GM15510 (cell line): ENCODE data around the gene PRKAB1.

Source experiments
- POLR2A ChIP-seq: IDR thresholded peaks from 3 replicates; pipeline ENCODE4 v1.6.1; 2011; ENCODE audit warnings: borderline replicate concordance; ENCODE audit not compliant: insufficient read length; ENCODE audit errors: extremely low read depth

The PRKAB1 gene

DNA sequence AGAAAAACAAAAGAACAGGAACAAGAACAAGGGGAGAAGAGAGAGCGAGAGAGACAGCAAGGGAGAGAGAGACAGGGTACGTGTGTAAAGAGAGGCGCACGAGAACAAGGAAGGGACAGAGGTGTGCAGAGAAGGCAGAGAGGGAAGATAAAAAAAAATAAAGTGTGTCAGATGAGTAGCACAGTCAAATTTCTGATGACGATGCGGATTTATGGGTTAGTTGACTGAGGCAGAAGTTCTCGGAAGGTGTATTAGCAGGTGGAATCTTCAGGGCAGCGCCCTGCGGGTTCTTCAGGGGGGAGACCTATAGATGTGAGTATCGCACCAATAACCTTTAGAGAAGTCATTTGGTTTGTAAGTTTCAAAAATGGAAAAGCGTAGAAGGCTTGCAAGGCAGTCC lies 44.8 kb downstream of the PRKAB1 start:
- no peak for TF ChIP-seq POLR2A

DNA sequence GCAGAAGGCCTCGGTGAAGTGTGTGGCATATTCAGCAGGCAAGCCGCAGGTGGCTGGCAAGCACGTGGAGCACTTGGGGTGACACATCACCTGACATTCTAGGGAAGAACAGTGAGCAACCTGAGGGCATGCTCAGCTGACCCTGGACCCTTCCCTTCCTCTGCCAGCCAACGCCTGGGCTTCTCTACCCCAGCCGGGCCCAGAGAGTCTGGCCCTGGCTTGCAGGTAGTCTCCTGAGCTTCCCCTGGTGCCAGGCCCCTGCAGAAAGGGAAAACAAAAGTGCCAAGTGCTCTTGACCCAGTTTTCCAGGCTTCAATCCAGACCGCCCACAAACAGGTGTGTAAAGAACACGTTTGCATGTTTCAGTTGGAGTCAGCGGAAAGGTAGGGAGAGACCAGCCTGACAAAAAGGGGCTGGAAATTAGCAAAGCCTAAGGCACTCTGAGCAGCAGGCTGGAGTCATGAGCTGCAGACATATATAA lies 45.7 kb downstream of the PRKAB1 start:
- no peak for TF ChIP-seq POLR2A

DNA sequence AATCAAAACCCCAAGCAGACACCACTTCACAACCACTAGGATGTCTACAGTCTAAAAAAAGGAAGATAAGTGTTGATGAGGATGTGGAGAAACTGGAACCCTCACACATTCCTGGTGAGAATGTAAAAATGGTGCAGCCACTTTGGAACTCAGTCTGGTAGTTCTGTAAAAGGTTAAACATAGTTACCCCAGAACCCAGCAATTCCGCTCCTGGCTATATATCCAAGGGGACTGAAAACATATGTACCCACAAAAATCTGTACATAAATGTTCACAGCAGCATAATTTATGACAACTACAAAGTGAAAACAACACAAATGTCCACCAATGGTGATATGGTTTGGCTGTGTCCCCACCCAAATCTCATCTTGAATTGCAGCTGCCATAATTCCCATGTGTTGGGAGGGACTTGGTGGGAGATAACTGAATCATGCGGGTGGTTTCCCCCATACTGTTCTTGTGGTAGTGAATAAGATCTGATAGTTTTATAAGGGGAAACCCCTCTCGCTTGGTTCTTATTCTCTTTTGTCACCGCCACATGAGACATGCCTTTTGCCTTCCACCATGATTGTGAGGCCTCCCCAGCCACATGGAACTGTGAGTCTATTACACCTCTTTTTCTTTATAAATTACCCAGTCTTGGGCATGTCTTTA lies 46.8 kb downstream of the PRKAB1 start:
- no peak for TF ChIP-seq POLR2A

DNA sequence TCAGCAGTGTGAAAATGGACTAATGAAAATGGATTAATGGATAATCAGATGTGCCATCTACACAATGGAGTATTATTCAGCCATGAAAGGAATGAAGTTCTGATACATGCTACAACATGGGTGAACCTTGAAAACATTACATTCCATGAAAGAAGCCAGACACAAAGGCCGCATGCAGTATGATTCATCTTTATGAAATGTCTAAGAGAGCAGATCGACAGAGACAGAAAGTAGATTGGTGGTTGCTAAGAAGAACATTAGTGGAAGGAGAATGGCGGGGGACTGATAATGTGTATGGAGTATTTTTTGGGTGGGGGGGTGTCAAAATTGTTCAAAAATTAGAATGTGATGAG lies 47.3 kb downstream of the PRKAB1 start:
- TF ChIP-seq POLR2A, result no peak

DNA sequence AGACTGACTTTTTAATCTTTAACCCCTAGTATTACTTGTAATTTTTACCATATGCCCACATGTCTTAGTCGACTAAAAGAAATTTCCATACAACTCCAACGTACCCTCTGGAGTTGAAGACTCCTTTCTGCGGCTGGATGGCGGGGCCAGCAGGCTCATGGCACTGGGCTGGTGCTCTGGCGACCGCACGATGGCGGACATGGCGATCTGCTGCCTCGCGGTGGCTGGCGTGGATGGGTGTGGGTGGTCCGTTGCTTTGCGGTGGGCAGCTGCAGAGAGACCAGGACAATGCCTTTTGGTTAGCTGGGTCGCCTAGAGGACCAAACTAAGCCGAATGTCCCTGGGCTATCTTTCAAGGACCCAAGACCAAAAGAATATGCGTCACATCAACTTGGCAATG lies 50.2 kb downstream of the PRKAB1 start:
- TF ChIP-seq POLR2A, result no peak

DNA sequence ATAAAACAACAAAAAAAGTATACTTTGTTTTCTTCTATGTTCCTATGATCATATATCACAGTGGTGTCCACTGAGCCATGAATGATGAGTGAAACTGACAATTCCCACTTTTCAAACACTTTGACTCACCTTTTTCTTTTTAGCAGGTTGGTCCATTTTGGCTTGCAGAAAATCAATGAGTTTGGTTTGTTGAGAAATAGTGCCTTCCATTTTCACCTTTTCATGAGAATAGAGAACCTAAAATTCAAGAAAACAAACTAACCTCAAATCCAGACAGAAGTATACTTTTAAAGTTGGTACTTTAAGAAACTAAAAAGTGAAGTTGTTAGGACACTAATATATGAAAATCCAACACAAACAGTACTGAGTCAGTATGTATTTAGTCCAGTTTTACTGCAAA lies 52.4 kb downstream of the PRKAB1 start:
- no peak for TF ChIP-seq POLR2A

DNA sequence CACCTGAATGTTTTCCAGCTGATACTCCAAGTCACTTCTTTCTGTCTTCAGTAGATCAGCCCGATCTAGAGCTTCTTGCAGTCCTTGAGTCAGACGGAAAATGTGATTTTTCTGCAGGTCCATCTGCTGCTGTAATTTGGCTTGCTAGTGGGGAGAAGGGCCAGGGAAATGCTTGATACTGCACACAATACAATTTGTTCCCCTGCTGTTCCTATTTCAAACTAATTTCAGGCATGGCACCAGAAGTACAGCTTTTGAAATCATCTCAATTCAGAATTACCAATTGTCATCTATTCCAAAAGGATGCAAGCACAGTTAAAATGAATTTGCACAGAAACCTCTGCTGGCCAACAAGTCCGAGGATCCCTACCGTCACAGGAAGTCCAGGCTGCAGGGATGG lies 53.4 kb downstream of the PRKAB1 start:
- TF ChIP-seq POLR2A, result no peak

DNA sequence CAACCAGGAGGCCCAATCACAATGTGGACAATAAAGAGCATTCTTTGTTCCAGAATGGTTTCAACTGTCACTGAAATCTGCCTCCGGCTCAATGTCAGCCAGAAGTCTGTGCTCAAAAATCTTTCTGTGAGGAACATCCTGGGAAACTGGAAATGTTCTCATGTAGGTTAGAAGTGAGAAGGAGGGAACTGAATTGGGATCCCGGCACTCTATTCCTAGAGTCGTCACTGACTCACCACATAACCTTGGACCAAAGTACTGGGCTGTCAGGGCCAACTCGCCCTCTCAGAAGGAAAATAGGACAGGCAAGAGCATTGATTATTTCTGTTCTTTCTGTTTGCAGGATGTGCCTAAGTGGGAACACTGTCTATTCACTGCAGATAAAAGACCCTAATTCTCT lies 57.6 kb downstream of the PRKAB1 start:
- no peak for TF ChIP-seq POLR2A

DNA sequence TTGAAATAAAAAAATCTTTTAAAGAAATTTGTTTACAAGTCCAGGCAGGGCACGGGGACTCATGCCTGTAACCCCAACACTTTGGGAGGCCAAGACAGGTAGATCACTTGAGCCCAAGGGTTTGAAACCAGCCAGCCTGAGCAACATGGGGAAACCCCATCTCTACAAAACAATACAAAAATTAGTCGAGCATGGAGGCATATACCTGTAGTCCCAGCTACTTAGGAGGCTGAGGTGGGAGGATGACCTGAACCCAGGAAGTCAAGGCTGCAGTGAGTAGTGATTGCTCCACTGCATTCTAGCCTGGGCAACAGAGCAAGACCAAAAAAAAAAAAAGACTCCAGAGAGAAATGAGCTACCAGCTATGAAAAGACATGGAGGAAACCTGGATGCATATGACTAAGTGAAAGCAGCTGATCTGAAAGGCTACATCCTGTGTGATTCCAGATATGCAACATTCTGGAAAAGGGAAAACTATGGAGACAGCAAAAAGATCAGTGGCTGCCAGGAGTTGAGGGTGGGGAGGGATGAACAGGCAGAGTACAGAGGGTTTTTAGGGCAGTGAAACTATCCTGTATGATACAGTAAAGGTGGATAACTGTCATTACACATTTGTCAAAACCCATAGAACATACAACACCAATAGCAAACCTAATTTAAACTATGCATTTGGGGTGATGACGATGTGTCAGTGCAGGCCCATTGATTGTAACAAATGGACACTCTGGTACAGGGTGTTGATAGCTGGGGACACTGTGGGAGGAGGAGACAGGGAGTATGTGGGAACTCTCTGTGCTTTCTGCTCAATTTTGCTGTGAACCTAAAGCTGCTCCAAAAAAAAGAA lies 59.9 kb downstream of the PRKAB1 start:
- TF ChIP-seq POLR2A, result no peak

DNA sequence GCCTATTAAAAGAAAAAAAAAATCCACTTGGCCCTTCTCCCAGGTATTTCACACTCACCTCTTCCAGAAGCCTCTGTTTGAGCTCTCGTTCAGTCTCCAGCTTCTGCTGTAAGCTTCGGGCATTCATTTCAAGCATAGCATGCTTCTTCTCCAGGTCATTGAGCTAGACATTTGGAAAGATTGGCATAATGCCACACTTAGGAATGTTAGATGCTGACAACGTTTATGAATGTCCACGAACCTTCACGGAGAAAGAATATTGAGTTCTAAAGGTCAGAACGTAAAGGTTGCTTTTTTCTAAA lies 60.5 kb downstream of the PRKAB1 start:
- no peak for TF ChIP-seq POLR2A

DNA sequence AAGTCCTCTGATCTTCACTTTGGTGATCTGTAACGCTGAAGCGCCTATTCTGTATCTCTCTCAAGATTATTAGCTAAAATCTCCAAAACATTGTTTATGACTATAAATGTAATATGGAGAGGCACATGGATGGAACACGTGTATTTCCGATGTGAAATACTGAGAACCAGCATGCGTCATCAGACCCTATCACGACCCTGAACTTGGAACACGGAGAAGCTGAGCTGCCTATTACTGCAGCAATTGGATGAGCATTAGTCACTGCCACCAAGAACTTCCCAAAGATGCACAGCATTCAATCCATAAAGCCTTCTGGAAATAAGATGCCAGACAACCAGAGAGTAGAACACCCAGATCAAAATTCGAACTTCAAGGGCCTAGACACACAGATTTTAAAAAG lies 61.9 kb downstream of the PRKAB1 start:
- no peak for TF ChIP-seq POLR2A

DNA sequence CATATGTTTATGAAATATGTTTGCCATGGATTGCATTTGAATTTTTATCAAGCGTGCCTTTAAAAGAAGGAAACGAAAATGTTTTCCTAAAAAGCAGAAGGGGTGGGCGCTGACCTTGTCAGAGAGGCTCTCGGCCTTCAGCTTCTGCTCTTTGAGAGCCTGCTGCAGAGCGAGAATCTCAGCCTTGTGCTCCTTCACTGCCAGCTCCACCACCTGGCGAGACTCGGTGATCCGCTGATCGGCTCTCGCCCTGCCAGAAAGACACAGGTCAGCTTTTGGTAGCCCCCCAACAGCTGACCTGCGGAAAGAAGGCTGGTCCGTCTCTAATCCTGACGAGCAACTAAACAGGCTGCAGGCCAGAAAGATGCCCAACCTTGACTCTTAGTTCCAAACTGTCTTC lies 62.4 kb downstream of the PRKAB1 start:
- TF ChIP-seq POLR2A, result no peak
